Neural progenitor cell (in vitro differentiated cells): ENCODE data around the gene PRAF2.

Experiments used
- EZH2phosphoT487 ChIP-seq: fragments of 200-600 bp; sonication (generic); IDR thresholded peaks from 2 replicates; pipeline ENCODE4 v1.6.1; 2017; ENCODE audit warnings: antibody characterized with exemption
- TF ChIP-seq, protein P1 (sequence below): fragments of 200-600 bp; sonication (generic); IDR thresholded peaks from 2 replicates; pipeline ENCODE4 v1.5.1; 2017; ENCODE audit warnings: antibody characterized with exemption, mild to moderate bottlenecking

GRCh38 chrX:49082271-49082871 lies 8.6 kb upstream of the PRAF2 start:
- TF ChIP-seq, protein P1, sequence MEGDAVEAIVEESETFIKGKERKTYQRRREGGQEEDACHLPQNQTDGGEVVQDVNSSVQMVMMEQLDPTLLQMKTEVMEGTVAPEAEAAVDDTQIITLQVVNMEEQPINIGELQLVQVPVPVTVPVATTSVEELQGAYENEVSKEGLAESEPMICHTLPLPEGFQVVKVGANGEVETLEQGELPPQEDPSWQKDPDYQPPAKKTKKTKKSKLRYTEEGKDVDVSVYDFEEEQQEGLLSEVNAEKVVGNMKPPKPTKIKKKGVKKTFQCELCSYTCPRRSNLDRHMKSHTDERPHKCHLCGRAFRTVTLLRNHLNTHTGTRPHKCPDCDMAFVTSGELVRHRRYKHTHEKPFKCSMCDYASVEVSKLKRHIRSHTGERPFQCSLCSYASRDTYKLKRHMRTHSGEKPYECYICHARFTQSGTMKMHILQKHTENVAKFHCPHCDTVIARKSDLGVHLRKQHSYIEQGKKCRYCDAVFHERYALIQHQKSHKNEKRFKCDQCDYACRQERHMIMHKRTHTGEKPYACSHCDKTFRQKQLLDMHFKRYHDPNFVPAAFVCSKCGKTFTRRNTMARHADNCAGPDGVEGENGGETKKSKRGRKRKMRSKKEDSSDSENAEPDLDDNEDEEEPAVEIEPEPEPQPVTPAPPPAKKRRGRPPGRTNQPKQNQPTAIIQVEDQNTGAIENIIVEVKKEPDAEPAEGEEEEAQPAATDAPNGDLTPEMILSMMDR = no peak
- no peak for TF ChIP-seq EZH2phosphoT487
